HepG2 (cell line): ENCODE measurements around the gene RILP.
"Not testable (repeated sequence)": the region's sequence is repeated elsewhere in the genome, so short reads cannot be mapped to it uniquely, and the experiment has no call there.

Experiments
- EZH2 ChIP-seq: conservative IDR thresholded peaks from 2 replicates; pipeline ENCODE4 v1.6.1; 2012; ENCODE audit warnings: mild to moderate bottlenecking, low read depth, low read length, moderate library complexity
- FOSL1 ChIP-seq: sonication (generic); formaldehyde crosslinking; IDR thresholded peaks from 2 replicates; pipeline ENCODE4 v1.9.0; 2021; ENCODE audit warnings: missing genetic modification reagents, borderline replicate concordance
- HNRNPL ChIP-seq: fragments of 200-400 bp; formaldehyde crosslinking; IDR thresholded peaks from 2 replicates; pipeline ENCODE4 v1.6.1; 2017; ENCODE audit warnings: mild to moderate bottlenecking, low read depth, low read length
- MNT ChIP-seq: fragments of 450-650 bp; IDR thresholded peaks from 2 replicates; pipeline ENCODE4 v1.6.1; 2016
- POLR2A ChIP-seq, 2 experiments: IDR thresholded peaks; 2 replicates each; pipeline ENCODE4 v1.6.1; 2011; ENCODE audit warnings: low read depth in 2 of 2, low read length in 2 of 2, mild to moderate bottlenecking in 1 of 2, moderate library complexity in 1 of 2; ENCODE audit not compliant: insufficient read depth in 1 of 2
- ZNF576 ChIP-seq: sonication (generic); formaldehyde crosslinking; IDR thresholded peaks from 2 replicates; pipeline ENCODE4 v1.4.0; 2020; ENCODE audit warnings: mild to moderate bottlenecking, missing genetic modification reagents
- TF ChIP-seq, protein P1 (sequence below): sonication (generic); formaldehyde crosslinking; IDR thresholded peaks from 2 replicates; pipeline ENCODE4 v1.4.0; 2020; ENCODE audit warnings: mild to moderate bottlenecking, missing genetic modification reagents
- TF ChIP-seq, protein P2 (sequence below): sonication (generic); formaldehyde crosslinking; IDR thresholded peaks from 2 replicates; pipeline ENCODE4 v1.4.0; 2020; ENCODE audit warnings: mild to moderate bottlenecking, missing genetic modification reagents

DNA sequence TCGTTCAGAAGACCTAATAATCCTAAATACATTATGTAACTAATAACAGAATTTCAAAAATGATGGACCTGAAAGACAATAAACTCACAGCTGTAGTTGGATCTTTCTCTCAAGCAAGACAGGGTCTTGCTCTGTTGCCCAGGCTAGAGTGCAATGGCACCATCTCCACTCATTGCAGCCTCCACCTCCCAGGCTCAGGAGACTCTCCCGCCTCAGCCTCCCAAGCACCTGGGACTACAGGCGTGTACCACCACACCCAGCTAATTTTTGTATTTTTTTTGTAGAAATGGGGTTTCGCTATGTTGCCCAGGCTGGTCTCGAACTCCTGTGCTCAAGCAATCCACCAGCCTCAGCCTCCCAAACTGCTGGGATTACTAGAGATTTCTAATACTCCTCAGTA lies 14.3 kb upstream of the RILP start:
- not testable (repeated sequence) for TF ChIP-seq POLR2A (IDR thresholded peaks at IDR 0.05; ENCODE audit: insufficient read depth in 1 of 2, low read depth in 2 of 2, low read length in 2 of 2); ZNF576; FOSL1; MNT; EZH2; HNRNPL
- TF ChIP-seq, protein P1, sequence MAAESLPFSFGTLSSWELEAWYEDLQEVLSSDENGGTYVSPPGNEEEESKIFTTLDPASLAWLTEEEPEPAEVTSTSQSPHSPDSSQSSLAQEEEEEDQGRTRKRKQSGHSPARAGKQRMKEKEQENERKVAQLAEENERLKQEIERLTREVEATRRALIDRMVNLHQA (CRISPR knock-in tag), result not testable (repeated sequence)
- TF ChIP-seq, protein P2, sequence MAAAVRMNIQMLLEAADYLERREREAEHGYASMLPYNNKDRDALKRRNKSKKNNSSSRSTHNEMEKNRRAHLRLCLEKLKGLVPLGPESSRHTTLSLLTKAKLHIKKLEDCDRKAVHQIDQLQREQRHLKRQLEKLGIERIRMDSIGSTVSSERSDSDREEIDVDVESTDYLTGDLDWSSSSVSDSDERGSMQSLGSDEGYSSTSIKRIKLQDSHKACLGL (CRISPR knock-in tag), result not testable (repeated sequence)
